T-helper 1 cell treated with Interleukin-12 subunit alpha and Interleukin-12 subunit beta and Interleukin-4 antibody, amounts not matched to agents 30 ng/mL and 1 ng/mL, for 36 hours (primary cell): ENCODE results near the gene CLASRP. TPM values are rescaled to one million over a fixed set of nuclear protein-coding genes. Genes with fewer than 3 reads are reported as not detected.
"Not testable (repeated sequence)": the region's sequence is repeated elsewhere in the genome, so short reads cannot be mapped to it uniquely, and the experiment has no call there.

Source experiments
- intact Hi-C: fragments of 100-400 bp; cut with micrococcal nuclease; formaldehyde crosslinking; loops from one replicate; pipeline ENCODE4 v1.15.1; 2024
- total RNA-seq: library from RNA; stranded (reverse); gene quantifications from 2 replicates; pipeline ENCODE4 v1.2.3, GENCODE V29; 2022

The CLASRP gene
- total RNA-seq, 1 donor from 2014 or later, result 84.7 TPM

DNA sequence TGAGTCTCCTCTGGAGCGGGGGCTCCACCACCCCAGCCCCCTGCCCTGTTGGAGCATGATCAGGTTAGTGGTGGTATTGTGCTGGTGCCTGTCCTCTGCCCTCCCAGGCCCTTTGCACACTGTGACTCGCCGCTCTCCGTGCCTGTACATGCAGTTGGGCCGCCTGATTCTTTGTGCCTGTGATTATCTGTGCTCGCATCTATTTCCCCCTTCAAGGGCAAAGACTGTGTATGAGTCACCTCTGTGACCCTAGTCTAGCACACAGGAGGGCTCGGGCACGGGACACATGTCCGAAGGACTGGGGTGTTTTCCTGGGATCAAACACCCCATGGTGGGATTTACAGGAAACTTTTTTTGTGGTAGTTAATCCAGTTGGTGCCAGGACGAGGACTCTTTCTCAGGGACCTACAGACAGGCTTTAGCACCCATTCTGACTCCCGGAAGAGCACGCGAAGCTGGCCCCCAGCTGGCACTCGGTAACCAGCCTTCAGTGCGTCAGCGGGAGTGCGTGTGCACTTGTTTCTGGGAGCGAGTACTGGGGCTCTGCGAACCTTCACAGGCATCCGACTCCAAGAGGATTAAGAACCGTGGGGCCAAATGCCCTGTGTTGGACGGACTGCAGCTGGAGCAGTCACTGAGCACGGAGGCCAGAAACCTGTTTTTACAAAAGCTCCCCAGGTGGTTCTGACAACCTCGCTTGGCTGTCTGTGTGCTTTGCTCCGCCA is 60.8 kb downstream of the CLASRP start:
- intact Hi-C loops, result no loop called here

GRCh38 chr19:45100201-45100600 is 61.4 kb downstream of the CLASRP start:
- intact Hi-C loops, result no loop called here

DNA sequence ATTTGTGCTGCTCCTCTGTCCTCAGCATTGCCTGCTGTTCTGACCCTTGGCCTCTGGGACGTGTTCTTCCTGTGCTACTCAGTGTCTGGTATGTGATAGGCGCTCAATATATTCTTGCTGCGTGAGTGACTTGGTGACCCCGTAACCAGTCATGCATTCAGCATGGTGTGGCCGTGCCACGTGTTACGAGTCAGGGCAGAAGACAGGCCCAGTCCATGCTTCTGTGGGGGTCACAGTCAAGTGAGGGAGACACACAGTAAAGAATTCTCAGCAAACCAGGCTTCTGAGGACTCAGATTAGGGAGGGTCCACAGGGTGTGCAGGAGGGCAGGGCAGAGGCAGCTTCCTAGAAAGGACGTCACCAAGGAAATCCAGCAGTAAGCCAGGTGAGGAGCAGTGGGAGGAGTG is 62.0 kb downstream of the CLASRP start:
- intact Hi-C loops, result no loop called here

DNA sequence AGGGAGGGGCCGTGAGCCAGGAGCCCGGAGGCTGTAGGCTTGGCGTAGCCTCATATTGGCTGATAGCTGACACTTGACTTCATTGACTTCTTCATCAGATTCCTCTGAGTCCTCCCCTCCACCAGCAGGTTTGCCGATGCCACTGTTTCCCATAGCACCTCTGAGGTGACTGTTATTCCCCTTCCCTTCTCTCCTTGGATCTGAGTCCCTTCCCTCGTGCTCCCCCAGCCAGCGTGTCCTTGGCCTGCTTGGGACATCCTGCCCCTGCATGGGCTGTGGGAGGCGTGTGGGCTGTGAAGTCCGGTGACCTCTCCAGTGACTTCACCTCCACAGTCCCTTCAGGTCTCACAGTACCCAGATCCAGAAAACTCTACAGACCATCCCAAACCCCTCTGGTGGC is 63.0 kb downstream of the CLASRP start:
- intact Hi-C loops, result no loop called here

DNA sequence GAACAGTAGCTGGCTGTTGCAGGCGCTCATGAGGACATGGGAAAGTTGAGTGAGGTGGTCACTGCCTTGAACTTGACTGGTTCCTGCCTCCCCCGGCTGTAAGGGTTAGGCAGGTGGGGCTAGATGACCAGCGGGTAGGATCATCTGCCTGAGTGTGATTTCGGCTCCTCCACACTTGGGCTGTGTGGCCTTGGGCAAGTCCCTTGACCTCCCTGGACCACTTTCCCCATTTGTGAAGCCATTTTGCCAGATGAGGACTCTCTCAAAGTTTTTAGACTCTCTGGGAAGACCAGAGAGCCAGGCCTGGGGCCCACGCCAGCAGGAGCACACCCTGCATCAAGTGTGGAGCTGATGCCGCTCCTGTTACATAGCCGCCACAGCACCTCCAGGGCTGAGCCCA is 63.6 kb downstream of the CLASRP start:
- intact Hi-C loops, result no loop called here

- intact Hi-C loops, result no loop called here
Measured at GRCh38 chr19:45103156-45103507, 64.3 kb downstream of the CLASRP start.

GRCh38 chr19:45103508-45104319 is 64.9 kb downstream of the CLASRP start:
- intact Hi-C loops, result no loop called here

DNA sequence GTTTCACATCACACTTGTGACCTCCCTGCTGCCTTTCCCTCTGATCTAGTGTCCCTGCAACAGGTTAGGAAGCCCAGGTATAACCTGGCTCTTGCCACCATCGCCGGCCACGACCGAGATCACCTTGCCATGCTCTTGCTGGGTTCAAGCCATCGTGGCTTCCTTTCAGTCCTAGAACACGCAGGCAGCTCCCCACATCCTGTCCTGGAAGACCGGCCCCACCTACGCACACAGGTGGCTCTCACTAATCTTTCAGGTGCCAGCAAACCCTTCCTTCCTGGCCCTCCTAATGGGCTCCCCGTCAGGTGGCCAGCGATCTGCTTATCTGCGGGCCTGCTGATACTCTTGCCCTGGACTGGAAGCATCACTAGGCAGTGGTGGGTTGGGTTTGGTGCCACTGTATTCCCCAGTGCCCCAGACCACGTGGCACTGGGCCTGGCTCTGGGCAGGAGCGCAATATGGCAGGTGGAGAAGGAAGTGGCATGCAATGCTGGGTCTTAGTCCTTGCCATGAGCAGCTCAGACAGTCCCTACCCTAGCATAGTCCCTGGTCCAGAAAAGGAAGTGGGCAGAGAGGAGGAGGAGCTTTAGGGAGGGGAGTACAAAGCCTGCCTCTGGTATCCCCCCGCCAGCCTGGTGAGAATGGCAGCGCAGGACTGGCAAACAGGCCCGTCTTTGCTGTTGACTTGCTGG is 66.0 kb downstream of the CLASRP start:
- intact Hi-C loops, result no loop called here

- intact Hi-C loops, result not testable (repeated sequence)
Measured at GRCh38 chr19:45106363-45106762, 67.5 kb downstream of the CLASRP start.

DNA sequence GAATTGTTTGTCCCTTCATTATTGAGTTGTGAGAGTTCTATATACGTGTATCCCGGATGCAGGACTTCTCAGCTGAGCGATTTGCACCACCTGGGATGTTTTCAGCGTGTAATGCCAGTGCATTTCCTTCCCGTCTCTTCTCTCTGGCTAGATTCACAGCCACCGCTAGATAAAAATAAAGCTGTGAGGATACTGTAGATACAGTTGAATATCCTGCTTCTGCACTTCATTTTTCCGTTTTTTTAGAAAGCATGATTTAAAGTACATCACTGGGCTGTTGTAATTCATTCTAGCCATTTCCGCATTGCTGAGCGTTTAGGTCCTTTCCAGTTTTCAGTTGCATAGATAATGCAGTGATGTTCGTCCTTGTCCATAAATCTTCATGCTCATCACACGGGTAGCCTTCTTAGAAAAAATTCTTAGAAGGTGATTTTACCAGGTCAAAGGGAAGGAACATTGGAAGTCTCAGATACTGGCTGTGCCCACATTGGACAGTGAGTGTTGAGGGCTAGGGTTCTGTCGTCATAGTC is 68.8 kb downstream of the CLASRP start:
- intact Hi-C loops, result no loop called here

- intact Hi-C loops, result no loop called here
Measured at GRCh38 chr19:45110851-45111266, 72.0 kb downstream of the CLASRP start.

DNA sequence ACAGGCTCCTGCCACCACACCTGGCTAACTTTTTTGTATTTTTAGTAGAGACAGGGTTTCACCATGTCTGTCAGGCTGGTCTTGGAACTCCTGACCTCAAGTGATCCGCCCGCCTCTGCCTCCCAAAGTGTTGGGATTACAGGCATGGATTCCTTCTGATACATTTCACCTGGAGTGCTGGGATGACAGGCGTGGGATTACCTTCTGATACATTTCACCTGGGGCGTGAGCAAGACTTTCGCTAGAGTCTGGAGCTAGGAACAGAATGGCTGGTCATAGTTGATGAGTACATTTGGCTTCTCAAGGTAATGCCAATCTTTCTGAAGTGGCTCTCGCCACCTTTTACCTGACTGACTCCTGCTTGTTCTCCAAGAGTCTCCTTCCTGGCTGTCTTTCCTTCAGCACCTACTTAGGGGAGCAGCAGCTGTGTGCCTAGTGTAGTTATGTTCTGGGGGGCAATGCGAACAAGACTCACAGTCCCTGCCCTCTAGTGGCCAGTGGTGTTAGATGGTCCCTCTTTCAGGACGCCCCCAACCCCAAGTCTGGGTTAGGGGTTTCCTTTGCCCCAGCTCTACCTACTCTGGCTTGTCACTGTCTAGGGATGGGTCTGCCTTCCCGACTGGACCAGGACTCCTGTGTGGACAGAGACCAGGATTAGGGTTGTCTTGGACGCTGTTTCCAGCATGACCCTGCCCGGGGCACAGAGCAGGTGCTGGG is 73.4 kb downstream of the CLASRP start:
- intact Hi-C loops, result no loop called here

GRCh38 chr19:45113628-45114027 is 74.8 kb downstream of the CLASRP start:
- intact Hi-C loops, result no loop called here

- intact Hi-C loops, result no loop called here
Measured at GRCh38 chr19:45114116-45114515, 75.3 kb downstream of the CLASRP start.

DNA sequence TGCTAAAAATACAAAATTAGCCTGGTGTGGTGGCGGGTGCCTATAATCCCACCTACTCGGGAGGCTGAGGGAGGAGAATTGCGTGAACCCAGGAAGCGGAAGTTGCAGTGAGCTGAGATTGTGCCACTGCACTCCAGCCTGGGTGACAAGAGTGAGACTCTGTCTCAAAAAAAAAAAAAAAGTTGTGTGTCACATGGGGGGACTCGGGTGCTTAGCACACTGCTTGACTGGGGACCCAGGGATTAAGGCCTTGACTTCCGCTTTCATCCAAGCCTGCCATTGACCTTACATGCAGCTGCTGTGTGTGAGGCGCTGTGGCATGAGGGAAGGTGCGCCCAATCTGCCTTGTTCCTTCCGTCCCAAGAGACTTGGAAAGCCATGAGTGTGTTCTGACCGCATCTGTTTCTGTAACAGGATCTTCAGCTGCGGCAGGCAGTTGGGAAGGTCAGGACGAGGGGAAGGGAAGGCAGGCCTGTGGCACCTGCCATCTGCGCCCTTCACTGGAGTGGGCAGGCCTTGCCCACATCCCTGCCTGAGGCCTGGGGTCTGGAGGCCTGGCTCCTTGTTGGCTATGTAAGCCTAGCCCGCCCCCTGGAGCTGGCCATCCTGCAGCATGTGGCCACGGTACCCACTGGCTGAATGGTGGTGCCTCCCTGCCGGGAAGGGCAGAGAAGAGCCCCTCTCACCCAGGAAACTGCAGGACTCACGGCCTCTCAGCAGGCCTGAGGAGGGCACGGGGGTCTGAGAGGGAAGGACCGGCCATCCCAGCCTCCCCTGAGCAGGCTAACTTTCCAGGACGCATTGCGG is 77.2 kb downstream of the CLASRP start:
- intact Hi-C loops, result no loop called here

DNA sequence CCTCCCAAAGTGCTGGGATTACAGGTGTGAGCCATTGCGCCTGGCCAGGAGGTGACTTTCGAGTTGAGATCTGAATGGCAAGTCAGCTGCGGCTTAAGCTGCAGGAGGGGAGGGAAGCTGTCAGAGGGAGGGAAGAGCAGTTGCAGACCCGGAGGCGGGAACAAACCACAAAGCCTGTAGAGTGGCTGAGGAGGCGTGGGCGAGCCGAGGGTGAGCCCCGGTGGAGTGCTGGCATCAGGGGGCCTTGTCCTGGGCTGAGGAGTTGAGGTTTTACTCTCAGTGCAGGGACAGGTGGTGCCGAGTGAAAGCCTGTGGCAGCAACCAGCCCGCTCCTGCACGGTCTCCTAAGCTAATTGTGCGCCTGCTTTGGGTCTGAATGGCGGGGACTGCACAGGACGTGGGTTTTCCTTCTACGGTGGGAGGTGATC is 78.3 kb downstream of the CLASRP start:
- intact Hi-C loops, result no loop called here

- intact Hi-C loops, result no loop called here
Measured at GRCh38 chr19:45117671-45118070, 78.8 kb downstream of the CLASRP start.

- intact Hi-C loops, result no loop called here
Measured at GRCh38 chr19:45118106-45118505, 79.3 kb downstream of the CLASRP start.

GRCh38 chr19:45118591-45119355 is 79.9 kb downstream of the CLASRP start:
- intact Hi-C loops, result not testable (repeated sequence)

GRCh38 chr19:45119582-45119981 is 80.7 kb downstream of the CLASRP start:
- intact Hi-C loops, result no loop called here
